ENCODE measurements around the gene SIRT6. TPM values are rescaled to one million over a fixed set of nuclear protein-coding genes. Genes with fewer than 3 reads are reported as not detected.

Gene SIRT6
- total and polyA plus RNA-seq, 2 of the 4 experiments (the other 2 are of a cell fraction), result 3.9 to 25.3 TPM

- Histone ChIP-seq H4K91ac (ENCODE audit: insufficient read depth, low read depth, low read length) (no peak overlapping the region), H3K9ac (ENCODE audit: low read depth, low read length) (no peak overlapping the region), H2AFZ (replicated peaks; ENCODE audit: low read length, poor library complexity) (no peak overlapping the region), H2BK15ac (ENCODE audit: low read depth, low read length) (no peak overlapping the region), H4K5ac (ENCODE audit: low read depth, low read length) (no peak overlapping the region), H2BK120ac (ENCODE audit: low read depth, low read length) (no peak overlapping the region), H3K4ac (ENCODE audit: low read depth, low read length) (no peak overlapping the region), H3K27me3 (ENCODE audit: control insufficient read depth, insufficient read depth, low read length) (peaks cover 22% of the 10 kb centered on the region), H3K18ac (ENCODE audit: low read depth, low read length) (no peak overlapping the region), H2BK5ac (ENCODE audit: low read depth, low read length, poor library complexity, severe bottlenecking) (no peak overlapping the region), H4K20me1 (ENCODE audit: insufficient read depth, low read length) (no peaks in the 10 kb centered on the region; the same call in 1 of the 2 replicates), H2AK9ac (replicated peaks; ENCODE audit: low read depth, low read length, poor library complexity) (no peak overlapping the region), H2AK5ac (ENCODE audit: low read depth, low read length) (no peak overlapping the region), H3K23ac (ENCODE audit: low read depth, low read length) (no peak overlapping the region), H3K4me2 (ENCODE audit: low read depth, low read length) (no peak overlapping the region), H3K56ac (ENCODE audit: extremely low read depth, insufficient read depth, low read length) (no peak overlapping the region), H2BK20ac (ENCODE audit: low read depth, low read length) (no peak overlapping the region), H3K4me1 (ENCODE audit: control insufficient read depth, insufficient read depth, low read length) (no peaks in the 10 kb centered on the region), H3K4me3 (ENCODE audit: insufficient read depth, low read depth, low read length) (no peak overlapping the region), H3K79me1 (ENCODE audit: low read depth in 1 of 2, low read length in 2 of 2) (no peaks in the 10 kb centered on the region), H3K27ac (ENCODE audit: insufficient read depth, low read length) (no peak overlapping the region), H3K9me1 (ENCODE audit: insufficient read depth, low read length) (no peaks in the 10 kb centered on the region), H4K8ac (ENCODE audit: low read depth in 2 of 2, low read length in 2 of 2) (no peak overlapping the region), H3K9me3 (ENCODE audit: control insufficient read depth, insufficient read depth, low read length) (no peaks in the 10 kb centered on the region), H3K14ac (replicated peaks; ENCODE audit: low read depth, low read length) (no peak overlapping the region), H3K36me3 (ENCODE audit: control insufficient read depth, insufficient read depth, low read length) (no peaks in the 10 kb centered on the region)
- dilution Hi-C loops (cut with HindIII; ENCODE audit: low sequenced_read_pairs, unreplicated experiment), result no loop called here
- 35% methylated on average over 2 of the region's 6 CpGs; no CpG with 5 or more reads in 1 of the 2 experiments for WGBS, 2 experiments (ENCODE audit: extremely low coverage in 2 of 2, insufficient read length in 1 of 2)
- in situ Hi-C loops (cut with MboI; ENCODE audit: low sequenced_read_pairs), result no loop called here
- intact Hi-C loops (cut with micrococcal nuclease), result no loop called here
- CTCF ChIA-PET, result no interaction called here
- POLR2A ChIA-PET (ENCODE audit: unreplicated experiment), result no interaction called here
- ATAC-seq (ENCODE audit: low read depth), result no peak
- TF ChIP-seq SMC3 (IDR thresholded peaks at IDR 0.05; ENCODE audit: low read depth, low read length) (no peak), MAZ (IDR thresholded peaks at IDR 0.05; ENCODE audit: borderline replicate concordance, low read depth, low read length) (no peak), CTCF (conservative IDR thresholded peaks at IDR 0.05; ENCODE audit: low read depth, low read length) (no peak), USF2 (IDR thresholded peaks at IDR 0.05; ENCODE audit: low read depth, low read length) (no peak), RCOR1 (IDR thresholded peaks at IDR 0.05; ENCODE audit: insufficient replicate concordance, low read length) (no peak), MAFK (IDR thresholded peaks at IDR 0.05; ENCODE audit: low read depth, low read length) (no peak), NFE2L2 (IDR thresholded peaks at IDR 0.05; ENCODE audit: low read depth, low read length) (no peak), MXI1 (IDR thresholded peaks at IDR 0.05; ENCODE audit: borderline replicate concordance, low read depth, low read length) (no peak)
- no peak for DNase-seq
- no TSS peak for BruUV-seq (replicated peaks)
Observed at GRCh38 chr19:4151623-4152022, 30.7 kb downstream of the SIRT6 start.
